NCI-H345 treated with DMSO at 0.1 percent for 48 hours (cell line): ENCODE measurements around the gene INPP5F.
A peak's percentile ranks its signal among the peaks of the same experiment; 100 is the strongest.
"Not testable (repeated sequence)": the region's sequence is repeated elsewhere in the genome, so short reads cannot be mapped to it uniquely, and the experiment has no call there.

Experiments
- DNase-seq: peaks from one replicate; lab custom pipeline; 2025; ENCODE audit not compliant: unreplicated experiment; lab: John Stamatoyannopoulos, UW

INPP5F gene

DNA sequence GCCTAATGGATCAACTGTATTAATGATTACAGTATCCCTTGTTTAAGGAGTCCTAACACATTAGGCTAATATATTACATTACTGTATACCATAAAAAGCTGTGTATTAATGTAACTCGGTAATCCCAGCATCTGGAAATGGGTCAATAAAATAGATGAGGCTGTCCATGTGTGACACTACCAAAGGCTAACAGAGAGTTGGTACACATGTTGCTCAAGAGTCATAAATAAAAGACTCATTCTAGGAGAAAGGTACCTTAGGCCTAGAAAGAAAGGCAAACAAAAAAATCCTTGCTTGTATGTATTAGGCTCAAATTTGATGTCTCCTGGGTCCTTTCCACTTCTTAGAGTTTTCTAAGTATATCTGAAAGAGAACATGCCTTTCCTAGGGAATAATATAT, 132.2 kb downstream of the INPP5F start:
- DNase-seq: no peak

DNA sequence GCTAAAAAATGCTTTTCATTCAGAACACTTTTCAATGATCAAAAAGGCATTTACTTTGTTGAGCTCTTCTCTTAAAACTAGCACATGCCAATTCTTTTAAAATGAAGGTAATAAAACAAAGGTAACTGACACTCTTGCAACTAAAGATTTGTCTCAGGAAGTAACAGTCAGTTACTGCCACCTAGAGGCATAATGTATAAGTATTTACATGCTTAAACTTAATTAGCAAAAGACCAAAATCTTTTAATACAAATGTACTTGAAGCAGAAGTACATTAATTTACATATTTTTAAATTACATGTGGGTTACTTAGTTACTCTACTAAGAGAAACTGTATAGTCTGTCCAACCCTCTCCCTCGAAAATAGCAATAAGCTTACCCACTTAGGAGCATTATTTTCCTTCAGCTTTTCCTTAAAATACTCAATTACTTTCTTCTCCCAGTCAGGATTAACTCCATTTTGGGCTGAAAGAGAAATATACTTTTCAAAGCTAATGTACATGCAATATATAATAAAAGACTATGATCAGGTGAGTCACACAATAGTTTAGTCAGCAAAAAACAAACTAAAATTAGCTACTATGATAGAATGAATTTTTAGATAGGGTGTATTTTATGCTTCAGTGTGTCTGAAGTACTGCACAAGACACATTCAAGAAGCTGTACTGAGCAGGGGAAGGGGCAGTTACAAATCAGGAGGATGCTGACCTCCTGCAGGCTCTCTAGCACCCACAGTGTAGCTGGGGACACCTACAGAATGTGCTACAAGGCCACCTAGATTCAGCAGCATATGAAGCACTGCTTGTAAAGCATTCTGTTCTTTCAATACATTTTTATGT, 133.8 kb downstream of the INPP5F start:
- no peak for DNase-seq

DNA sequence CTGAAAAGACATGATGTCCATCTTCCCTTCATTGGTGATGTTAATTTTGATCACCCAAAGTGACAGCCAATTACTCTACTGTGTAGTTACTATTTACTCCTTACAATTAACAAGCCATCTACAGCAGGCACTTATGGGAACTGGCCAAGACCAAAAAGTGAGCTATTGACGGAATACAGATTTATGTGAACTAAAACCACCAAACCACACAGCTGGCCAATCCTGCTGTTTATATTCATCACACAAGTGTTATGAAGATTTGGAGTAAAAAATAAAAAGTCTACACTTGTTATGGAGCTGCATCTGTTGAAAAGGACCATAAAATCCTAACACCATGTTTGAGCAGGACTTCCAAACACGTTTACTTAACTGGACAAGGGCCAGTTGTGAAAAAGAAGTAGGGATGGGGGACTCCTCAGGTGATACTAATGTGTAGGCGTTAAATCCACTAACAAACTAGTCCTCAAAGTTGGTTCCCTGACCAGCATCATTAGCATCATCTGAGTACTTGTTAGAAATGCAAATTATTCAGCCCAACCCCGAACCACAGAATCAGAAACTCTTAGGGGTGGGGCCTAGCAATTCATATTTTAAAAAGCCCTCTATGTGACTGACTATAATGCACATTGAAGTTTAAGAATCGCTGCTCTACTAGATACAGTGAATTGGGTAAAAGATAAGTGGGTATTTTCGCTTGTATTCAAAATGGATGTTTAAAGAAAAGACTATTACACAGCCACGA, 135.2 kb downstream of the INPP5F start:
- no peak for DNase-seq

- no peak for DNase-seq
Observed at GRCh38 chr10:119862524-119862923, 136.7 kb downstream of the INPP5F start.

GRCh38 chr10:119863951-119864565, 138.2 kb downstream of the INPP5F start:
- DNase-seq: no peak

DNA sequence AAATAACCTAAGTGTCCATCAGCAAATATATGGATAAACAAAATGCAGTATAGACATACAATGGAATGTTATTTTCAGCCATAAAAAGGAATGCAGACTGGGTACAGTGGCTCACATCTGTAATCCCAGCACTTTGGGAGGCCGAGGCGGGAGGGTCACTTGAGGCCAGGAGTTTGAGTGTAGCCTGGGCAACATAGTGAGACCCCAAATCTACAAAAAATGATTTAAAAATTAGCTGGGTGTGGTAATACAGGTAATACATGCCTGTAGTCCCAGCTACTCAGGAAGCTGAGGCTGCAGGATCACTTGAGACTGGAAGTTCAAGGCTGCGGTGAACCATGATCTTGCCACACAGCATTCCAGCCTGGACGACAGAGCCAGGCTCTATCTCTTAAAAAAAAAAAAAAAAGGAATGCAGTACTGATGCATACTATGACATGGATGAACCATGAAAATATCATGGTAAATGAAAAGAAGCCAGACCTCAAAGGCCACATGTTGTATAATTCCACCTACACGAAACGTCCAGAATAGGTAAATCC, 139.9 kb downstream of the INPP5F start:
- no peak for DNase-seq

- DNase-seq: no peak
Observed at GRCh38 chr10:119867317-119867716, 141.5 kb downstream of the INPP5F start.

DNA sequence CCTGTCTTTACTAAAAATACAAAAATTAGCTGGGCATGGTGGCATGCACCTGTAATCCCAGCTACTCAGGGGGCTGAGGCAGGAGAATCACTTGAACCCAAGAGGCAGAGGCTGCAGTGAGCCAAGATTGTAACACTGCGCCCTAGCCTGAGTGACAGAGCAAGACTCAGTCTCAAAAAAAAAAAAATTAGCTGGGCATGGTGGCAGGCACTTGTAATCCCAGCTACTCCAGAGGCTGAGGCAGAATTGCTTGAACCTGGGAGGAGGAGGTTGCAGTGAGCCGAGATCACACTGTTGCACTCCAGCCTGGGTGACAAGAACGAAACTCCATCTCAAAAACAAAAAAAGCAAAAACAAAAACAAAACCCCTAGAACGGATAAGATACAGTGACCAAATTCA, 143.5 kb downstream of the INPP5F start:
- not testable (repeated sequence) for DNase-seq

GRCh38 chr10:119871881-119872609, 146.2 kb downstream of the INPP5F start:
- peak; percentile 24 for DNase-seq

- DNase-seq: no peak
Observed at GRCh38 chr10:119872610-119872859, 146.7 kb downstream of the INPP5F start, which contains the start of gene MCMBP. TSS of gene MCMBP (minus strand) at chr10:119872843. CDS start at chr10:119872584, 259 bp downstream.

DNA sequence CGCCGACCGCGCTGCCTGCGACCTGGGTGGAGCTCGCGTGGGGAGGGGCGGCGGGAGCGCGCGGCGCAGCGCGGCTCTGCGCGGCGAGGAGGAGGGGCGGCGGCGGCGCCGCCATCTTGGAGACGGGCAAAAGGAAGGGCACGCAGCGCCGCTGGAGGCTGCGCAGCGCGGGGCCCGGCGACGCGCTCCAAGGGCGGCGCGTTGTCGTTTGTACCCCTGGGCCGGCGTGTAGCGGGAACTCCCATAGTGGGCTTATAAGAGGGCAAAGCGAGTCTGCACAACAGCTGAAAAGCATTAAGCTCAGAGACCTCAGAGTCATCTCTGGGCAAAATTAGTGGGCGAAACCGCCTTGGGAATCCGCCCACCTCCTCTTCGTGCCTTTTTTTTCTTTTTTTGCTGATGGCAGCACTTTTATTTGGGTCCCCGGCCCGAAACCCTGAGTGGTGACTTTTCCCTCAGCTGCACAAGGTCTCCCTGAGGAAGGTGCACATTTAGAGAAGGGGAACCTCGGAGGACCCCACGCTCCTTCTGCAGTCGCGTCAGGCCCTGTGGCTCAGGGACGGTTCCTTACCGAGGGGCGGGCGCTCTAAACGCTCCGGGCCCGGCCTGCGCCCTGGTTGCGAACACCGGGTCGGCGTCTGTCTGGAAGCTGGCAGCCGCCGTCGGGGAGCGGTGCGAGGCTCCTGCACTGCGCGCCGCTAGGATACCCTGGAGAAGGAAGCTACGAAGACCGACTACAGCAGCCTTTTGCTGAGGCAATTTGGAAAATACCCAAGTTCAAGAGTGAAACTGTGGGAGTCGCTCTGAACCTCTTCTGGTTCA, 147.2 kb downstream of the INPP5F start:
- peak; percentile 46 for DNase-seq

DNA sequence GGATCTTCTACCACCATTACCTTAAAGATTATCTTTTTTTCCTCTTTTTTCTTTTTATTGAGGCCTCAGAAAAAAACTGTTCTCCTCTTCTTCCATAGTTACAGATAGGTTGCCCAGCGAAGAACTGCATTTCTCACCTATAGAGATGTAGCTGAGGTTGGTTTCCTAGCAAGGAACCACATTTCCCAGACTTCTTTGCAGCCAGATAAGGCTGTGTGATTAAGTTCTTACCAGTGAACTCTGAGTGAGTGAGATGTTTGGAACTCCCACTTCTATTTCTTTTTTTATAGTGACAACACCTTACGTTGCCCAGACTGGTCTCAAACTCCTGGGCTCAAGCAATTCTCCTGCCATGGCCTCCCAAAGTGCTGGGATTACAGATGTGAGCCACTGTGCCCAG, 152.7 kb downstream of the INPP5F start:
- no peak for DNase-seq
